Transverse colon (tissue), 4 donors: ENCODE data around the gene DCLK3. TPM values are rescaled to one million over a fixed set of nuclear protein-coding genes. Genes with fewer than 3 reads are reported as not detected.

ENCODE experiments used
- DNase-seq: peaks from one replicate; pipeline ENCODE4 v3.0.0-alpha.2; 2019
- H3K27ac ChIP-seq, 4 donors: fragments of 200-600 bp; sonication (generic); 2 replicates each; pipeline ENCODE4 v1.5.1; 2016 to 2018; ENCODE audit warnings: inconsistent platforms in 4 of 4
- H3K27me3 ChIP-seq: fragments of 200-600 bp; sonication (generic); 2 replicates; pipeline ENCODE4 v1.5.1; 2017; ENCODE audit warnings: inconsistent platforms
- H3K36me3 ChIP-seq, 4 donors: fragments of 200-600 bp; sonication (generic); 2 replicates each; pipeline ENCODE4 v1.5.1; 2017 to 2019; ENCODE audit warnings: inconsistent platforms in 4 of 4
- H3K4me1 ChIP-seq, 4 donors: fragments of 200-600 bp; sonication (generic); 2 replicates each; pipeline ENCODE4 v1.5.1; 2017 to 2020; ENCODE audit warnings: inconsistent platforms in 4 of 4
- H3K4me3 ChIP-seq, 4 donors: fragments of 200-600 bp; sonication (generic); 1 replicate in 1 of 4; 2 replicates in 3 of 4; pipeline versions ENCODE4 v1.5.1 to v1.6.1; 2017 to 2019; ENCODE audit warnings: inconsistent platforms in 4 of 4
- H3K9me3 ChIP-seq, 2 donors: fragments of 200-600 bp; sonication (generic); 2 replicates each; pipeline ENCODE4 v1.5.1; 2017 to 2019; ENCODE audit warnings: inconsistent platforms in 2 of 2
- EP300 ChIP-seq: sonication (generic); formaldehyde crosslinking; IDR thresholded peaks from one replicate; pipeline ENCODE4 v1.6.1; 2017; ENCODE audit warnings: antibody characterized with exemption, low read depth
- POLR2A ChIP-seq: fragments of 450-650 bp; IDR thresholded peaks from one replicate; pipeline ENCODE4 v1.6.1; 2016; ENCODE audit warnings: antibody characterized with exemption, mild to moderate bottlenecking, moderate library complexity
- POLR2AphosphoS5 ChIP-seq, 3 donors: sonication (generic); formaldehyde crosslinking; IDR thresholded peaks; one replicate each; pipeline ENCODE4 v1.6.1; 2016; ENCODE audit warnings: antibody characterized with exemption in 3 of 3
- WGBS, 2 donors: methylation state at CpG; one replicate each; pipeline ENCODE4 v1.1.5; 2018; ENCODE audit warnings: low coverage in 1 of 2; 5-methylcytosine and 5-hydroxymethylcytosine counted together
- in situ Hi-C, 4 donors: fragments of 200-750 bp; cut with MboI; loops; one replicate each; pipeline versions ENCODE4 v1.15.0 to v1.15.1; 2017; ENCODE audit warnings: low sequenced_read_pairs in 3 of 4, low pct_ligation_motif_present in 1 of 4, low pct_unique_long_range_greater_than_20kb in 1 of 4
- intact Hi-C: fragments of 100-400 bp; cut with DNase I; formaldehyde crosslinking; loops from one replicate; pipeline ENCODE4 v1.15.1; 2023; ENCODE audit warnings: low total_unique reads
- total RNA-seq, 4 donors: library from RNA; depleted of rRNA; stranded (reverse); fragments of >200 nt; gene quantifications; one replicate each; pipeline ENCODE4 v1.1.0, GENCODE V29; 2016
- TF ChIP-seq, protein P1 (sequence below), 5 experiments: fragments of 200-600 bp in 3 of 5; fragments of 450-650 bp in 2 of 5; sonication (generic) in 3 of 5; IDR thresholded peaks; 1 replicate in 2 of 5; 2 replicates in 3 of 5; pipeline ENCODE4 v1.5.1; 2016 to 2017; ENCODE audit warnings: antibody characterized with exemption in 5 of 5, inconsistent platforms in 3 of 5, mild to moderate bottlenecking in 2 of 5, moderate library complexity in 1 of 5

Gene DCLK3
- total RNA-seq, 4 donors from 2014 or later, result 0.14 TPM; not detected in 3

GRCh38 chr3:36774052-36774451 lies 9.7 kb upstream of the DCLK3 start:
- no peaks in the 10 kb centered on the region for H3K4me1 ChIP-seq
- intact Hi-C loops (no loop called here), in situ Hi-C loops (no loop called here)
- no peak for TF ChIP-seq POLR2A
- no peak for TF ChIP-seq EP300
- TF ChIP-seq, protein P1, sequence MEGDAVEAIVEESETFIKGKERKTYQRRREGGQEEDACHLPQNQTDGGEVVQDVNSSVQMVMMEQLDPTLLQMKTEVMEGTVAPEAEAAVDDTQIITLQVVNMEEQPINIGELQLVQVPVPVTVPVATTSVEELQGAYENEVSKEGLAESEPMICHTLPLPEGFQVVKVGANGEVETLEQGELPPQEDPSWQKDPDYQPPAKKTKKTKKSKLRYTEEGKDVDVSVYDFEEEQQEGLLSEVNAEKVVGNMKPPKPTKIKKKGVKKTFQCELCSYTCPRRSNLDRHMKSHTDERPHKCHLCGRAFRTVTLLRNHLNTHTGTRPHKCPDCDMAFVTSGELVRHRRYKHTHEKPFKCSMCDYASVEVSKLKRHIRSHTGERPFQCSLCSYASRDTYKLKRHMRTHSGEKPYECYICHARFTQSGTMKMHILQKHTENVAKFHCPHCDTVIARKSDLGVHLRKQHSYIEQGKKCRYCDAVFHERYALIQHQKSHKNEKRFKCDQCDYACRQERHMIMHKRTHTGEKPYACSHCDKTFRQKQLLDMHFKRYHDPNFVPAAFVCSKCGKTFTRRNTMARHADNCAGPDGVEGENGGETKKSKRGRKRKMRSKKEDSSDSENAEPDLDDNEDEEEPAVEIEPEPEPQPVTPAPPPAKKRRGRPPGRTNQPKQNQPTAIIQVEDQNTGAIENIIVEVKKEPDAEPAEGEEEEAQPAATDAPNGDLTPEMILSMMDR (IDR thresholded peaks at IDR 0.05), result no peak
- no peak for TF ChIP-seq POLR2AphosphoS5 (IDR thresholded peaks at IDR 0.05)
- peaks cover 3% of the 10 kb centered on the region for H3K27me3 ChIP-seq
- 66 to 77% methylated on average over 3 of the region's 3 CpGs for WGBS, 2 donors
- no peak for DNase-seq
- H3K36me3 ChIP-seq, result no peaks in the 10 kb centered on the region
- H3K9me3 ChIP-seq, result no peaks in the 10 kb centered on the region
- H3K4me3 ChIP-seq, result no peak overlapping the region
- no peak overlapping the region for H3K27ac ChIP-seq

GRCh38 chr3:36771931-36772330 lies 7.6 kb upstream of the DCLK3 start:
- TF ChIP-seq EP300 (no peak), POLR2A (no peak), POLR2AphosphoS5 (IDR thresholded peaks at IDR 0.05) (no peak)
- TF ChIP-seq, protein P1 (IDR thresholded peaks at IDR 0.05), result no peak
- Histone ChIP-seq H3K36me3 (no peaks in the 10 kb centered on the region), H3K4me1 (no peaks in the 10 kb centered on the region), H3K27ac (no peak overlapping the region), H3K4me3 (no peak overlapping the region), H3K27me3 (peaks cover 3% of the 10 kb centered on the region), H3K9me3 (no peaks in the 10 kb centered on the region)
- intact Hi-C loops, result no loop called here
- in situ Hi-C loops, result no loop called here
- DNase-seq, result no peak

DNA sequence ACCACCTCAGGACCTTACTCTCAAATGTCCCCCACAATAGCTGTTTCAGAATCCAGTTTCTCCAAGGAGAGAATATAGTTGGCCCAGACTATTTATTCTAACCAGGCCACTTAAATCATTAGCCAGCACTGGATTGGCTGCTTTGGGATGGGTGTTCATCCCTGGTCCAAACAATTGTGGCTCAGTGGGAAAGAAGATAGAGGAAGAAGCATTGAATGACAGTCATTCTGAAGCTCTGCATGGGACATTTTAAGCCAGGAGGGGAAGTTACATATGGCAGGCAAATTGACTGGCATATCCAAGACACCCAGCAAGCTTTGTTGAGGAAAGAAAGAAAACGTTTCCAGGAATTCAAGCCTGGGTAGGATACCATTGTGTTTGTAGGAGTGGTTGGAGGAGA lies 5.6 kb upstream of the DCLK3 start:
- Histone ChIP-seq H3K4me1 (no peaks in the 10 kb centered on the region), H3K27ac (no peak overlapping the region), H3K4me3 (no peak overlapping the region), H3K9me3 (no peaks in the 10 kb centered on the region), H3K36me3 (no peaks in the 10 kb centered on the region), H3K27me3 (peaks cover 18% of the 10 kb centered on the region)
- DNase-seq, result no peak
- TF ChIP-seq POLR2A (no peak), EP300 (no peak), POLR2AphosphoS5 (IDR thresholded peaks at IDR 0.05) (no peak)
- TF ChIP-seq, protein P1 (IDR thresholded peaks at IDR 0.05), result no peak
- in situ Hi-C loops (no loop called here), intact Hi-C loops (no loop called here)
- WGBS, 2 donors, result 47% methylated on average over 1 of the region's 1 CpG; no CpG with 5 or more reads in 1 of the 2 donors

DNA sequence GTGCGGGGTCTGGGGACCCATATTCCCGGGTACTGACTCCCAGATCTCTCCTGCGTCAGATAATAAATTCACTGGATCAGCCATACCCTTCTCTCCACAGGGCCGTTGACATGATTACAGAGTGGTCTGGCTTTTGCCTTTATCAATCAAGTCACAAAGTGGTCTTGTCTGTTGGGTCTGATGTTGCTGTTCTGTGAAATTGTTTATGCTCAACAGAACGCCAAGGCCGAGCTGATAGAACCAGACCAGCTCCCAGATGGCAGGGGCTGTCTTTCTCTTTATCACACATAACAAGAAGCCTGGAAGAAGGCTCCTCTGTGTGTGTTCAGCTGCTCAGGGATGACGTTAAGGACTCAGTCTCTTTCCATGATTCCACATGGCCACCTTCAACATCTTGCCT lies 751 bp upstream of the DCLK3 start:
- Histone ChIP-seq H3K9me3 (no peaks in the 10 kb centered on the region), H3K36me3 (no peaks in the 10 kb centered on the region), H3K4me1 (no peaks in the 10 kb centered on the region), H3K4me3 (no peak overlapping the region), H3K27ac (no peak overlapping the region), H3K27me3 (peaks cover 58% of the 10 kb centered on the region)
- WGBS, 2 donors, result 73 to 80% methylated on average over 2 to 7 of the region's 7 CpGs
- intact Hi-C loops, result no loop called here
- in situ Hi-C loops, result no loop called here
- DNase-seq, result no peak
- TF ChIP-seq EP300, result no peak
- TF ChIP-seq POLR2A, result no peak
- TF ChIP-seq, protein P1 (IDR thresholded peaks at IDR 0.05), result no peak
- TF ChIP-seq POLR2AphosphoS5 (IDR thresholded peaks at IDR 0.05), result no peak
